NCI-H345 (cell line): ENCODE results near the gene HSPG2.

Source experiments
- DNase-seq: peaks from one replicate; lab custom pipeline; 2025; lab: John Stamatoyannopoulos, UW

Gene HSPG2

DNA sequence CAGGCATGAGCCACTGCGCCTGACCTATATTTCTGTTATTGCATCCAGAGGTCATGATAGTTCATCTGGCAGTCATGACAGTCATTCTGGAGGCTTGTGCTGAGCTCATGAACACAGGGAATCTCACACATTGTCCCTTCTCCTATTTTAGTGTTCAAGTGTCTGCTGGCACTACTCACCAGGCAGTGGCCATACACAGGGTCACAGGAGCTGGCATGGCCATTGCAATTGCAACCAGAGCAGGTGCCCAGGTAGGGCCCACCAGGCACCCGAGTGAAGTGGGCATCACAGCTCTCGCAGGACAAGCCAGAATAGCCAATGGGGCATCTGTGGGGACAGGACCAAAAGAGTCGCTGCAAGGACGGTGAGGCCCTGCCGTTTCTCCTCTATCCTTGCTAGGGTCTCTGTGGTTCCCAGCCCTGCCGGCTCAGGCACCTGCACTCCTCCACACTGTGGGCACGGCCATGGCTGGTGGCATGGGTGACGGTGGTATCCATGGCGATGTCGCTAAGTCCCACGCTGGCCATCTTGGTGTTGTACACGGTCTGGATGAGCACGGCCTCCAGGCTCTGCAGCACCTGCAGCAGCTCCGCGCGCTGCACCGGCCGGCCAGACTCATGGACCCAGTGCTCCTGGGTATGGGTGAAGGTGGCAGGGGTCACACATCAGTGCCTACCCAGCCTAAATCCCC, 57.0 kb downstream of the HSPG2 start:
- DNase-seq: no peak

- DNase-seq: no peak
Observed at GRCh38 chr1:21878840-21879478, 58.2 kb downstream of the HSPG2 start.

- DNase-seq: no peak
Observed at GRCh38 chr1:21878009-21878773, 58.9 kb downstream of the HSPG2 start.

DNA sequence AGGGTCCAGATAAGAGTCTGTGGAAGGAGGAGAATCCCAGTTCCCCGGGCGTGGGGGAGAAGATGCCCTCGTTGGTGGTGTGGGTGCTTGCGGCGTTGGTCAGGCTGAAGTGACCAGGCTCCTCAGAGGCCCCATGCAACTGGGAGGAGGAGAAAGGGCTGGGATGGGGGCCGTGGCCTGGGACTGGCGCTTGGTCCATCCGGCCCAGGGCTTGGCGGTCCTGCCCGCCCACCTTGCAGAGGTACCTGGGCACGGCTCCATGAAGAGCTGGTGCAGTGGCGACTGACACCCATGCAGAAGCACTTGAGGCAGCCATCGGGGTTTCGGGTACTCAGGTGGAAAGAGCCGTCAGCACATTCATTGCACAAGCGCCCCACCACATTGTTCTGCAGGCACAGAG, 60.8 kb downstream of the HSPG2 start:
- no peak for DNase-seq

GRCh38 chr1:21875621-21876063, 61.5 kb downstream of the HSPG2 start:
- peak; percentile 85 for DNase-seq

- peak; percentile 64 for DNase-seq
Observed at GRCh38 chr1:21874778-21875547, 62.1 kb downstream of the HSPG2 start.

GRCh38 chr1:21874328-21874727, 62.8 kb downstream of the HSPG2 start:
- DNase-seq: peak; percentile 70

DNA sequence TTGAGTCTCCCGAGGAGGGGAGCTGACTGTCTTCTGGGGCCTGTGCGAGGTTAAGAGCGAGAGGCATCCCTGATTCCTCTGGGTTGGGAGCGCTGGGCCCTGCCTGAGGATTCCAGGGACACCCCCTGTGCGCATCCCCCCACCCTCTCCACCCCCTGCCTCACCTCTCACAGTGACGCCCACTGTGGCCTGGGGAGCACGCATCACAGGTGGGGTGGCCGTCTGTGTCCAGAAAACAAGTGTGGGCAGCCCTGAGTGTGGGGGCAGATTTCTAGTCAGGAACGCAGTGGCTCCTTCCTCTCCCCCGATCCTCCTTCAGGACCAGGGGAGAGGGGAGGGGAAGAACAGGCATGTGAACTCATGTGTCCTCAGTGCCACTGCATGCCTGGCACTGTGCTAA, 63.3 kb downstream of the HSPG2 start:
- no peak for DNase-seq

- no peak for DNase-seq
Observed at GRCh38 chr1:21873174-21873573, 63.9 kb downstream of the HSPG2 start.

- peak; percentile 1 for DNase-seq
Observed at GRCh38 chr1:21872445-21873079, 64.5 kb downstream of the HSPG2 start.

GRCh38 chr1:21871943-21872342, 65.2 kb downstream of the HSPG2 start:
- no peak for DNase-seq

DNA sequence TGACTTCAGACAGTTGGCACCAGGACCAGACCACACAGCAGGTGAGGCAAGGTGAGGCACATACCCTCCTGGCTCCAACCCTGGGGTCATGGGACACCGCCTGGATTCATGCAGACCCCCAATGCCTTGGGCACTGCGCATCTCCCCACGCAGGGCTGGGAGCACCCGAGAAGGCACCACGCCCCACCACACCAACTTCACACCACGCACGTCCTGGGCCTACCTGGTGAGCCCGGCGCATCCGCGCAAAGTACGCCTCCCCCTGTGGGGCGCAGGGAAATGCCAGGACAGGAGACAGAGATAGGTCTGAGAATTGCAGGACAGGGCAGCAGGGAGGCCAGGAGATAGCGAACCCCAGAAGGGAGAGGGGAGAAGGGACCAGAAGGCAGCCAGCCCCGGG, 66.5 kb downstream of the HSPG2 start:
- no peak for DNase-seq

GRCh38 chr1:21869620-21870121, 67.4 kb downstream of the HSPG2 start:
- DNase-seq: peak; percentile 91

DNA sequence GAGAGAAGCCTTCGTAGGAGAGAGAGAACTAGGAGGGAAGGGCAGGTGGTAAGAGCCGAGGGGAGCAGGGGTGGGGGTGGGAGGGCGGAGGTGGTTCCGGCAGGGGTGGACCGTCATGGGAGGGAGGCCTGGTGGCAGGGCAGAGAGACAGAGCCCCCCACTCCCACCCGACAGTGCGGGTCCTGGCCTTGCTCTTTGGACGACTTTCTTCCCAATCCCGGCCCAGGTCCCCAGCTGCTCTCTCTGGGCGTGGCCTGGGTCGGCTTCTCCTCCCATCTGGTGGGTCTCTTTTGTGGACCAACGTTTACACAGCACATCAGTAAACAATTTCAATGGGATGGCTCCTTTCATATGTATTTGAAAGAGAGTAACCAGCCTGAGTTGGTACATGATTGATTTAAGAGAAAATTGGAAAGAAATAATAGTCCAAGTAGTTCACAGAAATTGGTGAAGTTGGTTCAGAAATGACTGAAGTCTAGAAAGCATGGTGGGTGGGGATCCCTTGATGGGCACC, 68.1 kb downstream of the HSPG2 start:
- peak; percentile 79 for DNase-seq

GRCh38 chr1:21868482-21868881, 68.6 kb downstream of the HSPG2 start:
- DNase-seq: no peak

DNA sequence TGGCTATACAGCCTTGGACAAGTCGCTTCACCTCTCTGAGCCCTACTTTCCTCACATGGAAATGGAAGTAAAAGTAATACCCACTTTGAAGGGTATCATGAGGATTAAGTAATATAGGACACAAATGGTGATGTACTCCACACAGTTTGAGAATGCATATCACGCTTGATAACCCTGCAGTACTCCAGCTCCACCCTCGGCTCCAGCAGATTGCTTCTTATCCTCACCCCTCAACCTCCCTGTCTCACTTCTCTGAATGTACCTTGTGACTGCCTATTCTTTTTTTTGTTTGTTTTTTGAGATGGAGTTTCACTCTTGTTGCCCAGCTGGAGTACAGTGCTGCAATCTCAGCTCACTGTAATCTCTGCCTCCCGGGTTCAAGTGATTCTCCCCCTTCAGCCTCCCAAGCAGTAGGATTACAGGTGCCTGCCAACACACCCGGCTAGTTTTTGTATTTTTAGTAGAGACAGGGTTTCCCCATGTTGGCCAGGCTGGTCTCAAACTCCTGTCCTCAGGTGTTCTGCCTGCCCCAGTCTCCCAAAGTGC, 69.6 kb downstream of the HSPG2 start:
- DNase-seq: peak; percentile 46

GRCh38 chr1:21866707-21867043, 70.4 kb downstream of the HSPG2 start:
- no peak for DNase-seq

GRCh38 chr1:21865943-21866706, 71.0 kb downstream of the HSPG2 start:
- peak; percentile 18 for DNase-seq

GRCh38 chr1:21865609-21865942, 71.5 kb downstream of the HSPG2 start:
- no peak for DNase-seq

DNA sequence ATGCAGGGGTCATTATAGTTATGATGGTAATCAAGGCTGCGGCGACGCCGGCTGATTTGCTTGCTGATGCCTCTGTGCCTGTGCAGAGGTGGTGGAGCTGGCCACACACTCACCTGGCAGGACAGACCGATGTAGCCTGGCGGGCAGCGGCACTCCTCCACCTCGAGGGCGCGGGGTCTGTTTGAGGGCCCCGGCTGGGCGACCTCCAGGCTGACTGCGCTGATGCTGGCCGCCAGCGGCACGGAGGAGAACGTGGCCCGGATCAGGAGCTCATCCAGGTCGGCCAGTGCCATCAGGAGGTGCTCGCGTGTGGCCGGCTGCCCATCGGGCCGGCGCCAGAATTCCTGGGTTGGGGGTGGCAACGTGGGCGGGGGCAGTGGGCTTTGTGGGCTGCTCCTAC, 72.4 kb downstream of the HSPG2 start:
- no peak for DNase-seq

- DNase-seq: no peak
Observed at GRCh38 chr1:21863981-21864380, 73.1 kb downstream of the HSPG2 start.
